GM18951 (cell line): Measurements from ENCODE around the gene SPACA7.

Experiments used
- POLR2A ChIP-seq: IDR thresholded peaks from 4 replicates; pipeline ENCODE4 v1.6.1; 2011; ENCODE audit warnings: mild to moderate bottlenecking; ENCODE audit not compliant: insufficient read length, insufficient read depth; ENCODE audit errors: extremely low read depth
- in situ Hi-C: fragments of 300-500 bp; cut with MboI; formaldehyde crosslinking; loops from one replicate; pipeline ENCODE4 v1.12.0; 2022; ENCODE audit warnings: low sequenced_read_pairs, mixed read lengths, inconsistent platforms; ENCODE audit not compliant: unreplicated experiment

The SPACA7 gene

GRCh38 chr13:112343591-112343990 lies 32.6 kb upstream of the SPACA7 start:
- in situ Hi-C loops, result no loop called here
- TF ChIP-seq POLR2A, result no peak

GRCh38 chr13:112345826-112346172 lies 30.4 kb upstream of the SPACA7 start:
- TF ChIP-seq POLR2A, result no peak
- in situ Hi-C loops, result no loop called here

- TF ChIP-seq POLR2A, result no peak
Observed at GRCh38 chr13:112346173-112346898, 29.8 kb upstream of the SPACA7 start.

GRCh38 chr13:112346899-112347229 lies 29.3 kb upstream of the SPACA7 start:
- in situ Hi-C loops, result no loop called here
- no peak for TF ChIP-seq POLR2A

More at GRCh38 chr13:112346173-112346898, 29.8 kb upstream of the SPACA7 start:
- in situ Hi-C loops, result no loop called here

DNA sequence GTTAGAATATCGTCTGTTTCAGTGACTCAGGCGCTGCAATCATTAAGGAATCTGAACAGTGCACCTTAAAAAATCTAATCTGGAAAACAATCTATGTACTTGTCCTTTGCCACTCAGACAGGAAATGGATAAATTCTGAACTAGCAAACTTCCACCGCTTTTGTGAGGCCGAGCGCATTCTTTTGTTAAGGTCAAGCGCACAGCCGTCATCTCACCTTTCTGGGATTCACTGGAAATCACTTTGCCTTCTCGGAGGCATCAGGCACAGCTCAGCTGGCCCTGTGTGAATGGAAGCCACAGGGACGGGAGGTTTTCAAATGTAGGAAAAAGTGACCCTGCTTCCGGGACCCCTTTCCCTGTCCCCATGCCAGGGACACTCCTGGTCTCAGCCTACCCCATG lies 28.2 kb upstream of the SPACA7 start:
- in situ Hi-C loops, result no loop called here
- TF ChIP-seq POLR2A, result no peak

DNA sequence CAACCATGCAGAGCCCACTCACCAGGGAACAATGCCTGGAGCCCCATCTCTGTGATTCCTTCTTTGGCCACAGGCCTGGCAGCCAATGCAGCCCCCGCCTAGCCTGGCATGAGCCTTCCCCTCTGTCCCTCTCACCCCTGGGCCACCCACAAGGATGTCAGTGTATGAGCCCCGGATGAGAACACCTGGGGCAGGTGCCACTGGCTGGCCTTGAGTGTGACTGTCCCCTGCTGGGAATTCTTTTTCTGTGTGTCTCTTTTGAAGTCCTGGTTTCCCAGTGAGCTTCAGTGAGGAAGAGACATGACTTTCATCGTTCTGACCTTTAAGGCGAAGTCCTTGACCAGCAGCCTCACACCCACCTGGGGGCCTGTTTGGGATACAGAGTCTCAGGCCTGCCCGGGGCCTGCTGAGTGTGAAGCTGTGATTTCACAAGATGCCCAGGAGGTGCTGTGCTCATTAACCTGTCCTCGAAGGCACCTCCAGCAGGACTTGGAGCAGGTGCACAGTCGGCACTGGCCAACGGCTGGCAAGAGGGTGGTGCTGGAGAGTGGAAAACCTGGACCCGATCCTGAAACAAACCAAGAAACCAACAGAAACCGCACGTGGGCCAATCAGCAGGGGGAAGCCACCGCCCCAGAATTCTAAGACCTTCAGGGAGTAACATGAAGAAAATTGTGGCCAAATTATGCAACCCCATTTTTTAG lies 27.4 kb upstream of the SPACA7 start:
- in situ Hi-C loops, result no loop called here
- no peak for TF ChIP-seq POLR2A

DNA sequence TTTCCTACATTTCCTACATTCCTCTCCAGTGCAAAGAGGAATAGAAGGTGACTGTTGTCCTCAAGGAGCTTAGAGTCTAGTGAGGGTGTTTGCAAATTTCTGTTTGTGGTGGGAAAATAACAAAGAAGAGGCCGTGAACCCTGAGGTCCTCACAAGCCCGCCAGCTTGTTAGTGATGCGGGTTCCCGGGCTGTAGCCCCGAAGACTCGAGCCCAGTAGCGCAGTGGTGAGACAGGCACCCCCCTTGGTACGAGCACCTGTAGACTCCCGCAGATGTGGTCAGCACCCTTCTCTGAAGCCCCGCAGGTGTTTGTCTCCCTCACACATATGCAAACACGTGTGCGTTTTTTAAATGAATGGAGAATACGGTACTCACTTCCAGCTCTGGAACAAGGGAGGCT lies 26.5 kb upstream of the SPACA7 start:
- in situ Hi-C loops, result no loop called here
- TF ChIP-seq POLR2A, result no peak

DNA sequence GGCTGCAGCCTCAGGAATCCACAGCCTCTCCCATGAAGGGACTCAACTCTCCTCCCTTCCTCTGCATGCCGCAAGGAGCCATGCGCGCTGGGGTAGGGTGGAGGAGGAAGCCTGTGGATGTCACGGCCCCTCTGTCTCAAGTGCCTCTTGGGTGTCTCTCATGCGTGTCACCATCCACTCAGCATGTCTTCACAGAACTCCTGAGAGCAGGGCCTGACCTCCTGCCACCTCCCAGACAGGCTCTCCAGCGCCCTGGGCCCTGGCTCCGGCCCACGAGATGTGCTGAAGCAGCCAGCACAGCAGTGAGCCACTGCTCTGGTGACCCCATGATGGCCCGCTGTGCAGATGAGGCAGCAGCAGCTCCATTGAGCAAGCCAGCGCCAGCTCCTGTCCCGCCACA lies 25.9 kb upstream of the SPACA7 start:
- no peak for TF ChIP-seq POLR2A

GRCh38 chr13:112351825-112352224 lies 24.3 kb upstream of the SPACA7 start:
- in situ Hi-C loops, result no loop called here
- TF ChIP-seq POLR2A, result no peak

More for the DNA sequence above, 25.9 kb upstream of the SPACA7 start:
- in situ Hi-C loops, result no loop called here

- no peak for TF ChIP-seq POLR2A
- in situ Hi-C loops, result no loop called here
Observed at GRCh38 chr13:112353856-112354255, 22.3 kb upstream of the SPACA7 start.

DNA sequence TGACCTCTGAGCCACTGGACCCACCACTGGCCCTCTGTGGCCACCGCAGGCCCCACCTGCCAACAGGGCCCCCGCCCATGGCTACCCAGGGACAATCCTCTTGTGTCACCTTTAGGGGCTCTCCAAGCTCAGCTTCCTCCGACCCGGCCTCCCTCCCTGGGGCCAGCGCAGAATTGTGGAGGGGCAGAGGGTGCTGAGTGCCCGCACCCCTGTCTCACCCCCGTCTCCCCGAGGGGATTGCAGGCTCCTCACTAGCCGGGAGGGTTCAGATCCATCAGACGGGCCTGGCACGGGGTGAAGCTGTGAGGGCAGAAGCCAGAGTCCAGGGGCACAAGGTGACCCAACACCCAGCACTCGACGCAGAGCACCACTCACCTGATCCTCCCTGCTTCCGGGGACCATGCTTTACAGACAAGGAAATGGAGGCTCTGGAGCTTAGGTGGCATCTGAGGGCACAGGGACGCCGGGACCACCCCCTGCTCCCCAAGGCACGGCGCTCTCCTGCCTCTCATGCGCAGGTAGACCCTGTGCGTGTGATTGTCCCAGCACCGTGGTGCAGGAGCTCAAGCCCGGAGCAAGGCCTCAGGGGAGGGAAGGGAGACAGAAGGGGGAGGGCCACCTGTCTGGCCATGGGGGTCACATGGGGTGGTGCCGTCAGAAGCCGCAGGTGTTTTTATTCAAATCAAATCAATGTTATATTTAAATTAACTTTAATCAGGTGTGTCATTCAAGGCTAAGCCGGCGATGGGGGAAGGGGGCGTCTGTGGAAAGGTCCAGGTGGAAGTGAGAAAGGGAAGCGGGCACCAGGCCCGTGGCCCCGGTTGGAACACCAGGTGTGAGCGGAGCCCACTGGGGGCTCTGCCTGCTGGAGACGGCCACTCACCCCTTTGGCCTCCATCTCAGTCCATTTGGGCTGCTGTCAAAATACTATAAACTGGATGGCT lies 21.6 kb upstream of the SPACA7 start:
- no peak for TF ChIP-seq POLR2A
- in situ Hi-C loops, result no loop called here

DNA sequence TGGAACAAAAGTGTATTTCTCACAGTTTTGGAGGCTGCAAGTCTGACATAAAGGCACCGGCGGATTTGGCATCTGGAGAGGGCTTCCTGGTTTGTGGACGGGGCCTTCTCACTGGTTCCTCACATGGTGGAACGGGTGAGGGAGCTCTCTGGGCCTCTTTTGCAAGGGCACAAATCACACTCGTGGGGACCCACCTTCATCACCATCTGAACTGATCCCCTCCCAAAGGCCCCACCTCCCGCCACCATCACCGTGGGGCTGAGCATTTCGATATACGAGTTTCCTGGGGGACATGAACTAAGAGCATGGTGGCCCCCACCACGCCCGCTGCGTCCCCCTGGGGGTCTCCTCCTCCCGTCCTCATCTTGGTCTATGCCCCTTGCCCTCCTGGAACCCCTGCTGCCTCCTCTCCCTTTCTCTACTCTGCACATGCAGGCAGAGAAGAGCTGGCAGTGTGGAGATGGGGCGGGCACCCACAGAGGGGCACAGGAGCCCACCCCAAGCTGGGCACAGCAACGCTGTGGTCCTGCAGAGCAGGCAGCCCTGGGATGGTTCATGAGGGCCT lies 20.8 kb upstream of the SPACA7 start:
- in situ Hi-C loops, result no loop called here
- no peak for TF ChIP-seq POLR2A

GRCh38 chr13:112356190-112356589 lies 20.0 kb upstream of the SPACA7 start:
- in situ Hi-C loops, result no loop called here
- no peak for TF ChIP-seq POLR2A
